Endothelial cell of umbilical vein (primary cell): Measurements from ENCODE around the gene MRNIP. TPM values are rescaled to one million over a fixed set of nuclear protein-coding genes. Genes with fewer than 3 reads are reported as not detected.

Source experiments
- BruUV-seq: library from RNA; stranded (reverse); fragments of 400-500 nt; replicated peaks from 2 replicates; lab custom pipeline; 2021; lab: Mats Ljungman, UMichigan
- CTCF ChIA-PET: fragments of 300-600, 350-600 bp; sonication (Branson Sonifier 250); formaldehyde crosslinking; loops from one replicate; lab custom pipeline; 2021; ENCODE audit warnings: antibody characterized with exemption, inconsistent platforms; lab: Charles Lee
- POLR2A ChIA-PET: fragments of 300-600, 350-600 bp; sonication (Branson Sonifier 250); formaldehyde crosslinking; loops from one replicate; lab custom pipeline; 2021; ENCODE audit warnings: antibody characterized with exemption, inconsistent platforms; lab: Charles Lee
- DNase-seq: peaks from one replicate; pipeline ENCODE4 v3.0.0-alpha.2; 2011; ENCODE audit warnings: low read depth, low spot score
- FAIRE-seq: peaks from 2 replicates; lab custom pipeline; 2011; peaks lifted over from hg19 to GRCh38; lab: Jason Lieb, UNC
- H2AFZ ChIP-seq: 2 replicates; pipeline ENCODE4 v1.6.0; 2012; ENCODE audit warnings: low read depth, low read length, control low read depth, inconsistent platforms
- H3K27ac ChIP-seq: 2 replicates; pipeline ENCODE4 v1.5.1; 2011; ENCODE audit warnings: low read depth, mild to moderate bottlenecking, control low read depth, low read length, moderate library complexity; ENCODE audit not compliant: insufficient read depth
- H3K27me3 ChIP-seq, 2 experiments: 2 replicates each; pipeline versions ENCODE4 v1.6.0 to v1.6.1; 2011; ENCODE audit warnings: low read length in 2 of 2, mixed read lengths in 1 of 2; ENCODE audit not compliant: control insufficient read depth in 2 of 2, insufficient read depth in 2 of 2
- H3K36me3 ChIP-seq, 2 experiments: 2 replicates in 1 of 2; 3 replicates in 1 of 2; pipeline ENCODE4 v1.5.1; 2011; ENCODE audit warnings: low read length in 2 of 2, mild to moderate bottlenecking in 1 of 2, moderate library complexity in 1 of 2; ENCODE audit not compliant: control insufficient read depth in 2 of 2, insufficient read depth in 2 of 2; ENCODE audit errors: extremely low read depth in 1 of 2
- H3K4me1 ChIP-seq: 3 replicates; pipeline ENCODE4 v1.5.1; 2011; ENCODE audit warnings: mild to moderate bottlenecking, low read length; ENCODE audit not compliant: control insufficient read depth, insufficient read depth; ENCODE audit errors: extremely low read depth
- H3K4me2 ChIP-seq: 2 replicates; pipeline ENCODE4 v1.6.1; 2011; ENCODE audit warnings: low read length, control low read depth, mixed read lengths; ENCODE audit not compliant: insufficient read depth
- H3K4me3 ChIP-seq, 3 experiments: fragments of 200-600 bp in 1 of 3; sonication (generic), shearing (Covaris generic) in 1 of 3; replicated peaks in 1 of 3; 2 replicates each; pipeline ENCODE4 v1.5.1; 2011 to 2016; ENCODE audit warnings: control low read depth in 3 of 3, low read length in 3 of 3, mild to moderate bottlenecking in 2 of 3, inconsistent platforms in 1 of 3, low read depth in 1 of 3, moderate library complexity in 1 of 3; ENCODE audit not compliant: insufficient read depth in 1 of 3
- H3K79me2 ChIP-seq: 2 replicates; pipeline ENCODE4 v1.6.0; 2012; ENCODE audit warnings: low read length, inconsistent platforms; ENCODE audit not compliant: control insufficient read depth, insufficient read depth
- H3K9ac ChIP-seq: replicated peaks from 2 replicates; pipeline ENCODE3; 2011; ENCODE audit warnings: low read length, control low read depth; ENCODE audit not compliant: insufficient read depth; ENCODE audit errors: extremely low read depth
- H3K9me1 ChIP-seq: replicated peaks from 3 replicates; pipeline ENCODE4 v1.6.0; 2011; ENCODE audit warnings: mild to moderate bottlenecking, low read length; ENCODE audit not compliant: control insufficient read depth, insufficient read depth; ENCODE audit errors: extremely low read depth
- H3K9me3 ChIP-seq: replicated peaks from 2 replicates; pipeline ENCODE4 v1.5.1; 2012; ENCODE audit warnings: low read length, inconsistent platforms; ENCODE audit not compliant: control insufficient read depth, insufficient read depth
- H4K20me1 ChIP-seq: replicated peaks from 2 replicates; pipeline ENCODE3; 2011; ENCODE audit warnings: mild to moderate bottlenecking, low read length; ENCODE audit not compliant: control insufficient read depth, insufficient read depth; ENCODE audit errors: extremely low read depth
- EZH2 ChIP-seq: IDR thresholded peaks from 2 replicates; pipeline ENCODE4 v1.6.1; 2012; ENCODE audit warnings: borderline replicate concordance, low read depth, mild to moderate bottlenecking, moderate library complexity, low read length, inconsistent platforms; ENCODE audit not compliant: severe bottlenecking
- FOS ChIP-seq: IDR thresholded peaks from 2 replicates; pipeline ENCODE4 v1.6.1; 2011; ENCODE audit warnings: mild to moderate bottlenecking, low read length, moderate library complexity, borderline replicate concordance; ENCODE audit not compliant: insufficient read depth
- GATA2 ChIP-seq: IDR thresholded peaks from 2 replicates; pipeline ENCODE4 v1.7.0; 2011; ENCODE audit warnings: low read depth, mild to moderate bottlenecking, moderate library complexity, mixed read lengths, low read length; ENCODE audit not compliant: insufficient read length, insufficient read depth
- JUN ChIP-seq: IDR thresholded peaks from 2 replicates; pipeline ENCODE4 v1.6.1; 2011; ENCODE audit warnings: borderline replicate concordance, low read depth; ENCODE audit not compliant: insufficient read length, insufficient read depth
- MYC ChIP-seq: IDR thresholded peaks from one replicate; pipeline ENCODE4 v1.6.1; 2011; ENCODE audit warnings: mild to moderate bottlenecking, low read depth, low read length
- POLR2A ChIP-seq: IDR thresholded peaks from 2 replicates; pipeline ENCODE4 v1.6.1; 2012; ENCODE audit warnings: low read depth, mild to moderate bottlenecking, control low read depth, low read length
- POLR2AphosphoS5 ChIP-seq: IDR thresholded peaks from 2 replicates; pipeline ENCODE4 v1.6.1; 2012; ENCODE audit warnings: low read depth, mild to moderate bottlenecking, control low read depth, low read length, moderate library complexity; ENCODE audit not compliant: insufficient read depth
- dilution Hi-C: fragments of 300-500 bp; cut with MboI; formaldehyde crosslinking; loops from one replicate; pipeline ENCODE4 v1.15.0; 2019; ENCODE audit warnings: low sequenced_read_pairs; ENCODE audit not compliant: extremely low pct_ligation_motif_present
- intact Hi-C: fragments of 100-400 bp; cut with micrococcal nuclease; formaldehyde crosslinking; loops from one replicate; pipeline ENCODE4 v1.10.0; 2022
- polyA plus RNA-seq, 4 experiments: library from polyadenylated mRNA; depleted of rRNA in 3 of 4; stranded (reverse) in 3 of 4; unstranded in 1 of 4; fragments of >200 nt; gene quantifications; 2 replicates each; pipeline versions ENCODE4 v1.2.1 to v1.2.3, GENCODE V29; 2011 to 2012; ENCODE audit warnings: missing spikeins in 1 of 4
- total RNA-seq: library from RNA; stranded (reverse); gene quantifications from 2 replicates; pipeline ENCODE4 v1.2.3, GENCODE V29; 2021
- TF ChIP-seq, protein P1 (sequence below): IDR thresholded peaks from 2 replicates; pipeline ENCODE4 v1.6.1; 2011; ENCODE audit not compliant: insufficient read depth, insufficient read length
- TF ChIP-seq, protein P2 (sequence below), 2 donors: IDR thresholded peaks; 1 replicate in 1 of 2; 2 replicates in 1 of 2; pipeline ENCODE4 v1.5.1; 2011; ENCODE audit warnings: low read length in 2 of 2, mild to moderate bottlenecking in 2 of 2, moderate library complexity in 2 of 2, control low read depth in 1 of 2, inconsistent platforms in 1 of 2, low read depth in 1 of 2; ENCODE audit not compliant: insufficient read depth in 1 of 2; ENCODE audit errors: extremely low read depth in 1 of 2

The MRNIP gene
- total and polyA plus RNA-seq, 2 donors (not counting 3 experiments of a cell fraction or from before 2014, with no cell fraction given): 17.1 to 19.1 TPM

DNA sequence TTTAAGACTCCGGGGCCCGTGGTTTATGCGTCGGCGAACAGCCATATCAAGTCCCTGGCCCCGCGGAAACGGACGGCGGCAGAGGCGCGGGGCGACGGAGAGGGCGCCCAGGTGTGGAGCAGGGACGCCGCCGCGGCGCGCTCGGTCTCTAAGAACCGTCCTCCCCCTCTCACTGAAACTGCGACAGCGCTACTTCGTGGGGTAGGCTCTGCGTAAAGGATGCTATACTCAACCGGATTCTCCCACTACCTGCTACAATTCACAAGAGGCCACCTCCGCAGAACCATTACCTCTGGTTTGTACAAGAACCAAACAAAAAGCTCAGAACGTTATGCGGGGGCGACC, 404 bp downstream of the MRNIP start:
- Histone ChIP-seq H4K20me1 (no peaks in the 10 kb centered on the region), H3K27me3 (no peaks in the 10 kb centered on the region), H3K27ac (no peak overlapping the region), H3K9me3 (no peaks in the 10 kb centered on the region), H3K4me3 (peak overlapping the region; percentile 60 to 97 (median 75)), H3K79me2 (no peaks in the 10 kb centered on the region), H3K9me1 (no peaks in the 10 kb centered on the region), H3K9ac (peak overlapping the region; percentile 21), H3K4me2 (peak overlapping the region; percentile 66), H2AFZ (peak overlapping the region; percentile 53), H3K4me1 (no peaks in the 10 kb centered on the region), H3K36me3 (peaks cover 2 to 9% of the 10 kb centered on the region in 2 experiments)
- dilution Hi-C loops (no loop called here), intact Hi-C loops (loop anchor here (1.0 to 5.0 kb wide), 6 partner anchors 37 to 232 kb away; partner anchors contain the start of gene RNF130)
- no peak for TF ChIP-seq MYC
- TF ChIP-seq FOS: no peak
- TF ChIP-seq JUN: no peak
- TF ChIP-seq EZH2: no peak
- TF ChIP-seq, protein P1, sequence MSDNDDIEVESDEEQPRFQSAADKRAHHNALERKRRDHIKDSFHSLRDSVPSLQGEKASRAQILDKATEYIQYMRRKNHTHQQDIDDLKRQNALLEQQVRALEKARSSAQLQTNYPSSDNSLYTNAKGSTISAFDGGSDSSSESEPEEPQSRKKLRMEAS: no peak
- TF ChIP-seq POLR2AphosphoS5: no peak
- TF ChIP-seq POLR2A: no peak
- ChIA-PET POLR2A (interaction anchor here (0.6 to 0.9 kb wide), 2 partner anchors 37 to 228 kb away, joined by 4 to 5 read pairs; partner anchors contain the start of gene SQSTM1), CTCF (no interaction called here)
- FAIRE-seq (no peak), DNase-seq (no peak)
- no TSS peak for BruUV-seq

DNA sequence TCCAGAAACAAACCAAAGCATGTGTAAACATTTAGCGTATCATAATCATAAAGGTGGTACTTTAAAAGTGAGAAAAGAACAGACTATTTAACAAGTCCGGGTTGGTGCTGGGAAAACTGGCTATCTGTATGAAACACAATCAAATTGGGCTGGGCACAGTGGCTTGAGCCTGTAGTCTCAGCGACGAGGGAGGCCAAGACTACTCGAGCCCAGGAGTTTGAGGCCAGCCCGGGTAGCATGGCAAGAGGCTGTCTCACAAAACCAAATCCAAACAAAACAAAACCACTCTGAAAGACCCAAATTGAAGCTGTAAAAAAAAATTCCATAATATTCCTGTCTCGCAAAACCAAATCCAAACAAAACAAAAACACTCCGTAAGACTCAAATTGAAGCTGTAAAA, 4.3 kb downstream of the MRNIP start:
- Histone ChIP-seq H3K9me1 (no peaks in the 10 kb centered on the region), H3K9ac (no peak overlapping the region), H2AFZ (no peak overlapping the region), H3K4me1 (no peaks in the 10 kb centered on the region), H3K79me2 (no peaks in the 10 kb centered on the region), H3K4me3 (no peak overlapping the region), H3K27me3 (no peaks in the 10 kb centered on the region), H3K36me3 (peaks cover 0 to 25% of the 10 kb centered on the region in 2 experiments), H4K20me1 (no peaks in the 10 kb centered on the region), H3K27ac (no peak overlapping the region), H3K4me2 (no peak overlapping the region), H3K9me3 (no peaks in the 10 kb centered on the region)
- FAIRE-seq (no peak), DNase-seq (no peak)
- ChIA-PET CTCF (interaction anchor here (0.6 kb wide), 1 partner anchor 240 kb away, joined by 3 read pairs; no protein-coding TSS in a partner anchor), POLR2A (no interaction called here)
- BruUV-seq: no TSS peak
- TF ChIP-seq MYC: no peak
- no peak for TF ChIP-seq GATA2
- no peak for TF ChIP-seq EZH2
- no peak for TF ChIP-seq POLR2A
- TF ChIP-seq, protein P1: no peak
- TF ChIP-seq POLR2AphosphoS5: no peak
- TF ChIP-seq FOS: no peak
- TF ChIP-seq, protein P2, sequence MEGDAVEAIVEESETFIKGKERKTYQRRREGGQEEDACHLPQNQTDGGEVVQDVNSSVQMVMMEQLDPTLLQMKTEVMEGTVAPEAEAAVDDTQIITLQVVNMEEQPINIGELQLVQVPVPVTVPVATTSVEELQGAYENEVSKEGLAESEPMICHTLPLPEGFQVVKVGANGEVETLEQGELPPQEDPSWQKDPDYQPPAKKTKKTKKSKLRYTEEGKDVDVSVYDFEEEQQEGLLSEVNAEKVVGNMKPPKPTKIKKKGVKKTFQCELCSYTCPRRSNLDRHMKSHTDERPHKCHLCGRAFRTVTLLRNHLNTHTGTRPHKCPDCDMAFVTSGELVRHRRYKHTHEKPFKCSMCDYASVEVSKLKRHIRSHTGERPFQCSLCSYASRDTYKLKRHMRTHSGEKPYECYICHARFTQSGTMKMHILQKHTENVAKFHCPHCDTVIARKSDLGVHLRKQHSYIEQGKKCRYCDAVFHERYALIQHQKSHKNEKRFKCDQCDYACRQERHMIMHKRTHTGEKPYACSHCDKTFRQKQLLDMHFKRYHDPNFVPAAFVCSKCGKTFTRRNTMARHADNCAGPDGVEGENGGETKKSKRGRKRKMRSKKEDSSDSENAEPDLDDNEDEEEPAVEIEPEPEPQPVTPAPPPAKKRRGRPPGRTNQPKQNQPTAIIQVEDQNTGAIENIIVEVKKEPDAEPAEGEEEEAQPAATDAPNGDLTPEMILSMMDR (IDR thresholded peaks at IDR 0.05; ENCODE audit: extremely low read depth in 1 of 2, insufficient read depth in 1 of 2, low read depth in 1 of 2, low read length in 2 of 2): no peak
- TF ChIP-seq JUN: no peak
- intact Hi-C loops: no loop called here
- dilution Hi-C loops: no loop called here
